RWPE1 (cell line): ENCODE data around the gene CAMK2G.
"Not testable (repeated sequence)": the region's sequence is repeated elsewhere in the genome, so short reads cannot be mapped to it uniquely, and the experiment has no call there.

Experiments used
- CTCF ChIA-PET: fragments of 350-600 bp; sonication (Branson Sonifier 250); formaldehyde crosslinking; extraction: SDS; loops from one replicate; lab custom pipeline; 2021; lab: Yijun Ruan, JAX
- POLR2A ChIA-PET: fragments of 400-600 bp; formaldehyde crosslinking; extraction: SDS; loops from one replicate; lab custom pipeline; 2020; ENCODE audit warnings: antibody characterized with exemption; ENCODE audit not compliant: low non-redundant PET; lab: Yijun Ruan, JAX
- DNase-seq: peaks from one replicate; pipeline ENCODE4 v3.0.0; 2012; ENCODE audit warnings: low spot score
- H3K27ac ChIP-seq: fragments of 450-650 bp; 2 replicates; pipeline ENCODE4 v1.5.1; 2017
- TF ChIP-seq, protein P1 (sequence below): fragments of 450-650 bp; conservative IDR thresholded peaks from 2 replicates; pipeline ENCODE4 v1.5.1; 2017; ENCODE audit warnings: low read depth, mild to moderate bottlenecking

CAMK2G gene

DNA sequence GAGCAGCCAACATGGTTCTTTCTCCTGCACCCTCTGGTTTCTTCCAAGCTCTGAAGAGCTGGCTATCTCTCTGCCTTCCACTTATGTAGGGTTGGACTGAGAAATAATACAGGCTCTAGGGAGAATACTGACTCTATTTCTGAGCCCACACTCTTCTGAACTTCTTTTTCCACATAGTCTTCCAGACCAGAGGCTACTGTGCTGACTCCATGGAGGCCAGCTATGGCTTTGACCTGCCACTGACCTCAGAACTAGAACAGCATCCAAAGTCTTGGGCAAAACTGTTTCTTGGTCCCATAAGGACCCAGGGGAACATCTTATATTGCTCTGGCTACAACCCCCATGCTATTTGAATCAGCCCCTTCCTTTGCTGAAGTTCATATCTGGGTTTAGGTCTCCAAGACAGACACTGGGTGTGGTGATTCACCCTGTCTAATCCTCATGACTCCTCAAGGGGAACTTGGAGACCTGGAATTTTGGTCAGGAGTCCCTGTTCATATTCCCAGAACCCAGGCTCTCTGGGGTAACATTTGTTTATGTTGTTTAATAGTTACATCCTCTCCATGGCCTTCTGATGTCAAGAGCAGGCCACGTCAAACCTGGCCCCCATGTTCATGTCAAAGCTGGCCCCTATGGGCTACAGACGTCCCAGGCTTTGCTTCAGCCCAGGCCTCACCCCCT lies 24.5 kb upstream of the CAMK2G start:
- H3K27ac ChIP-seq: peak overlapping the region; percentile 67
- DNase-seq: no peak
- ChIA-PET CTCF (interaction anchor here (0.6 to 2.2 kb wide), 3 partner anchors 13 to 60 kb away, joined by 3 to 9 read pairs (median 4); no protein-coding TSS in a partner anchor), POLR2A (interaction anchor here (0.7 to 1.2 kb wide), 3 partner anchors 9 to 11 kb away, joined by 3 to 5 read pairs (median 4); no protein-coding TSS in a partner anchor)
- TF ChIP-seq, protein P1, sequence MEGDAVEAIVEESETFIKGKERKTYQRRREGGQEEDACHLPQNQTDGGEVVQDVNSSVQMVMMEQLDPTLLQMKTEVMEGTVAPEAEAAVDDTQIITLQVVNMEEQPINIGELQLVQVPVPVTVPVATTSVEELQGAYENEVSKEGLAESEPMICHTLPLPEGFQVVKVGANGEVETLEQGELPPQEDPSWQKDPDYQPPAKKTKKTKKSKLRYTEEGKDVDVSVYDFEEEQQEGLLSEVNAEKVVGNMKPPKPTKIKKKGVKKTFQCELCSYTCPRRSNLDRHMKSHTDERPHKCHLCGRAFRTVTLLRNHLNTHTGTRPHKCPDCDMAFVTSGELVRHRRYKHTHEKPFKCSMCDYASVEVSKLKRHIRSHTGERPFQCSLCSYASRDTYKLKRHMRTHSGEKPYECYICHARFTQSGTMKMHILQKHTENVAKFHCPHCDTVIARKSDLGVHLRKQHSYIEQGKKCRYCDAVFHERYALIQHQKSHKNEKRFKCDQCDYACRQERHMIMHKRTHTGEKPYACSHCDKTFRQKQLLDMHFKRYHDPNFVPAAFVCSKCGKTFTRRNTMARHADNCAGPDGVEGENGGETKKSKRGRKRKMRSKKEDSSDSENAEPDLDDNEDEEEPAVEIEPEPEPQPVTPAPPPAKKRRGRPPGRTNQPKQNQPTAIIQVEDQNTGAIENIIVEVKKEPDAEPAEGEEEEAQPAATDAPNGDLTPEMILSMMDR: no peak

DNA sequence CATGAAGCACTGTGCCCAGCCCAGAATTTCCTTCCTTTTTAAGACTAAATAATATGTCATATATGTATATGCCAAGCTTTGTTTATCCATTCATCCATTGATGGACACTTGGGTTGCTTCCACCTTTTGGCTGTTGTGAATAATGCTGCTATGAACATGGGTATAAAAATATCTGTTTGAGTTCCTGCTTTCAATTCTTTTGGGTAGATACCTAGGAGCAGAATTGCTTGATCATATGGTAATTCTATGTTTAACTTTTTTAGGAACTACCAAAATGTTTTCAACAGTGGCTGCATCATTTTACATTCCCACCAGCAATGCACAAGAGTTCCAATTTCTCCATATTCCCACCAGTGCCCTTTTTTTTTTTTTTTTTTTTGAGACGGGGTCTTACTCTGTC lies 23.3 kb upstream of the CAMK2G start:
- CTCF ChIA-PET: interaction anchor here (0.6 to 2.2 kb wide), 2 partner anchors 12 to 42 kb away, joined by 3 to 9 read pairs; no protein-coding TSS in a partner anchor
- no peak for DNase-seq
- TF ChIP-seq, protein P1: no peak
- H3K27ac ChIP-seq: no peak overlapping the region
- POLR2A ChIA-PET: no interaction called here

DNA sequence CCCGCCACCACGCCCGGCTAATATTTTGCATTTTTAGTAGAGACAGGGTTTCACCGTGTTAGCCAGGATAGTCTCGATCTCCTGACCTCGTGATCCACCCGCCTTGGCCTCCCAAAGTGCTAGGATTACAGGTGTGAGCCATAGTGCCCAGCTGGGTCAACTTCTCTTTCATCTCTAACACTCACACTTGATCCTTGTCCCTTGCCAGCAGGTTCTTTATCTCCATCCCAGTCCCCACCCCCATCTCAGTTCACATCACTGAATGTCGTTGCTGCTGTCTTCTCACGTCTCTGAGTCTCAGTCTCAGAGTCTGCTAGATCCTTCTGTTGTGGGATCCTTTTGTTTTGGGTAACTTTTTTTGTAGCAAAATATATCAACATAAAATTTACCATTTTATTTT lies 21.0 kb upstream of the CAMK2G start:
- CTCF ChIA-PET: interaction anchor here (0.6 kb wide), 1 partner anchor 140 kb away, joined by 3 read pairs; no protein-coding TSS in a partner anchor
- POLR2A ChIA-PET, DNase-seq: not testable (repeated sequence)
- H3K27ac ChIP-seq: peak overlapping the region; percentile 72

DNA sequence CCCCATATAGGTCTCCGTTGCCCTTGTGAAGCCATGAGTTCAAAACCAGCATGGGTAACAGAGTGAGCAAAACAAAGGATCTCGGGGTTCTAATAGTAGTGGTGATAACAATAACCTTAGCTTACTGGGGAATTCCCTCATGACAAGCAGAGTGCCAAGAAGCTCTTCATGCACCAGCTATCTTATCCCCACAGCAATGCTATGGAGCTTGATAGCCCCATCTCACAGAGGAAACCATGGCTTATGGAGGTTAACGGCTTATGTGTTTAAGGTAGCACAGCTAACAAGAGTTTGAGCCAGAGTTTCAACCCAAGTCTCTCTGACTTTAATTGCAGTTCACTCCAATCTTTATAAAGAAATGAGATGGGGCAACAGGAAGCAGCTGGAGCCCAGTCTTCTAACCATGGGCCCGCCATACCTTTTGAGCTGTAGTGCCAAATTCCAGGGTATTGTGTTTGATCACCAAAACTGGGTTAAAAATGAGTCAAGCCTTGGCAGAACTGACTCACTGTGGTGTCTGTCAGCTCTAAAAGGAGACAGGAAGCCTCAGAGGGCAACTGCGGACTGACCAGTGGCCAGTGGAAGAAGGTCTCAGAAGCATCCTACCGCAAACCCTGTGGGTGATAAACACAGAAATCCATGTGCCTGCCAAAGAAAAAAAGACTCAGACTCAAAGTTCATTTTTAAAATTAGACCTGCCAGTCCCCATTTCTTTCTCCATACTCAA lies 20.1 kb upstream of the CAMK2G start:
- peak overlapping the region; percentile 72 for H3K27ac ChIP-seq
- TF ChIP-seq, protein P1: no peak
- POLR2A ChIA-PET: no interaction called here
- no peak for DNase-seq
- CTCF ChIA-PET: no interaction called here

DNA sequence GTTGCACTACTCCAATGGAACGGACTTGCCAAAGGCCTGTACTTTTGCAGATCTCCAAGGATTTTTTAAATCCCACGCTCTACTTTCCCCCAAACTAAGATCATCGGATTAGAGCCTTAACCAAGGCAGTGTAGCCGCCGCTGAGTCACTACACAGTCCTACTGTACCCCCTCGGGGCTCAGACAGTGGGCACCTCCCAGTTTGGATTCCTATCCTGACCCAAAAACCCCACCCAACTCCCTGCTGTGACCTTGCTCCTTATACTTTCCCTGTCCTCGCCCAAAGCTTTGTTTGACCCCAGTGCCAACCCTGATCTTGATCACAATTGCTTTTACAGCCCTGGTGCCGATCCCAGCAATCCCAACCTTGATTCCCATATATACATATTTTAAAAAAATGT lies 19.1 kb upstream of the CAMK2G start:
- POLR2A ChIA-PET: no interaction called here
- CTCF ChIA-PET: no interaction called here
- DNase-seq: no peak
- peak overlapping the region; percentile 39; the same call in 1 of the 2 replicates for H3K27ac ChIP-seq
- TF ChIP-seq, protein P1: no peak

DNA sequence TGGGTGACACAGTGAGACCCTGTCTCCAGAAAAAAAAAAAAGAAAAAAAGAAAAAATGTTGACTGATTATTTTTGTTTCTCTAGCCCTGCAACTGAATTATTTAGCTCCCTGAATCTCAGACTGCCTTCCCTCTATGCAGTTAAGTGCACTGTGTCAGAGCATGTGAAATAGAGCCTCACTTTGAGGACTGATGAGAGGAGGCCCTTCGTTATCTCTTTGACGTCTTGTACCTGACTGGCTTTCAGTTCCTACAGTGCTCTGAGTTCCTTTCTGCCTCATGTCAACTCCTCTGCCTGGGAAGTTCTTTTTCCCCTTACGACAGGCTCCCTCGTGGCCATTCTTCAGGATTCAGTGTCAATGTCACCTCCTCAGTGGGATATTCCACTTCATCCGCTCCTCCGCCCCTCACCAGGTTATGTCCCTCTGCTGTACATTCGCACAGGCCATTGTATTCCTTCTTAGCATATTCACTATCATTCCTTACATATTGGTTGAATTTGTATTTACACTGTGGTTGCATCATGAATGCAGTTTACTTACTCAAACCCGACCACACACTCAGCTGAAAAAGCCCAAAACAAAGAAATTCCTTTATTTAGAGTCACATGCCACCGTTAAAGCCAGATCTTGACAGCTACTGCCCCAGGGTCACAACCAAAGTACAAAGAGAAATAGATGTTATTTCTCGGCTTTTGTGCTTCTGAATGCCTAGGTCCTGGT lies 18.1 kb upstream of the CAMK2G start:
- no peak overlapping the region for H3K27ac ChIP-seq

More for the DNA sequence above, 18.1 kb upstream of the CAMK2G start:
- DNase-seq: no peak
- POLR2A ChIA-PET: no interaction called here
- TF ChIP-seq, protein P1: no peak
- CTCF ChIA-PET: interaction anchor here (0.9 kb wide), 1 partner anchor 47 kb away, joined by 3 read pairs; no protein-coding TSS in a partner anchor
